GM10248 (cell line): Measurements from ENCODE around the gene R3HCC1L.

Experiments
- CTCF ChIA-PET: fragments of 300-600 bp; sonication (Branson Sonifier 250); formaldehyde crosslinking; extraction: SDS; loops from one replicate; lab custom pipeline; 2021; ENCODE audit warnings: antibody characterized with exemption; lab: Yijun Ruan, JAX
- POLR2A ChIA-PET: fragments of 350-650 bp; sonication (Branson Sonifier 250); formaldehyde crosslinking; extraction: SDS; loops from one replicate; lab custom pipeline; 2020; ENCODE audit warnings: antibody characterized with exemption; lab: Yijun Ruan, JAX
- DNase-seq: peaks from one replicate; pipeline ENCODE4 v3.0.0; 2012; ENCODE audit errors: extremely low spot score
- TF ChIP-seq, protein P1 (sequence below): IDR thresholded peaks from 2 replicates; pipeline ENCODE4 v1.5.1; 2012; ENCODE audit warnings: mild to moderate bottlenecking, low read depth; ENCODE audit errors: extremely low read depth, missing control alignments, control extremely low read depth

Gene R3HCC1L

DNA sequence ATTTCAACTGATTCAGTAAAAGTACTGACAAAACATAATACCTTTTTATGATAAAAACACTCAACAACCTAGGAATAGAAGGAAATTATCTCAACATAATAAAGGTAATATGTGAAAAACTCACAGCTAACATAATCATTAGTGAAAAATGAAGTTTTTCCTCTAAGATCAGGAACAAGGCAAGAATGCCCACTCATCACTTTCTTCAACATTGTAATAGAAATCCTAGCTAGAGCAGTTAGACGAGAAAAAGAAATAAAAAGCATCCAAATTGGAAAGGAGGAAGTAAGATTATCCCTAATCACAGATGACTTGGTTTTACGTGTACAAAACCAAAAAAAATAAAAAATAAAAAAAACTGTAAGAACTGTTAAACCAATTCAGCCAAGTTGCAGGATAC, 58.6 kb downstream of the R3HCC1L start:
- POLR2A ChIA-PET, result no interaction called here
- no peak for DNase-seq
- CTCF ChIA-PET, result interaction anchor here (1.0 kb wide), 1 partner anchor 23 kb away, joined by 4 read pairs; no protein-coding TSS in a partner anchor
- TF ChIP-seq, protein P1, sequence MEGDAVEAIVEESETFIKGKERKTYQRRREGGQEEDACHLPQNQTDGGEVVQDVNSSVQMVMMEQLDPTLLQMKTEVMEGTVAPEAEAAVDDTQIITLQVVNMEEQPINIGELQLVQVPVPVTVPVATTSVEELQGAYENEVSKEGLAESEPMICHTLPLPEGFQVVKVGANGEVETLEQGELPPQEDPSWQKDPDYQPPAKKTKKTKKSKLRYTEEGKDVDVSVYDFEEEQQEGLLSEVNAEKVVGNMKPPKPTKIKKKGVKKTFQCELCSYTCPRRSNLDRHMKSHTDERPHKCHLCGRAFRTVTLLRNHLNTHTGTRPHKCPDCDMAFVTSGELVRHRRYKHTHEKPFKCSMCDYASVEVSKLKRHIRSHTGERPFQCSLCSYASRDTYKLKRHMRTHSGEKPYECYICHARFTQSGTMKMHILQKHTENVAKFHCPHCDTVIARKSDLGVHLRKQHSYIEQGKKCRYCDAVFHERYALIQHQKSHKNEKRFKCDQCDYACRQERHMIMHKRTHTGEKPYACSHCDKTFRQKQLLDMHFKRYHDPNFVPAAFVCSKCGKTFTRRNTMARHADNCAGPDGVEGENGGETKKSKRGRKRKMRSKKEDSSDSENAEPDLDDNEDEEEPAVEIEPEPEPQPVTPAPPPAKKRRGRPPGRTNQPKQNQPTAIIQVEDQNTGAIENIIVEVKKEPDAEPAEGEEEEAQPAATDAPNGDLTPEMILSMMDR, result no peak

DNA sequence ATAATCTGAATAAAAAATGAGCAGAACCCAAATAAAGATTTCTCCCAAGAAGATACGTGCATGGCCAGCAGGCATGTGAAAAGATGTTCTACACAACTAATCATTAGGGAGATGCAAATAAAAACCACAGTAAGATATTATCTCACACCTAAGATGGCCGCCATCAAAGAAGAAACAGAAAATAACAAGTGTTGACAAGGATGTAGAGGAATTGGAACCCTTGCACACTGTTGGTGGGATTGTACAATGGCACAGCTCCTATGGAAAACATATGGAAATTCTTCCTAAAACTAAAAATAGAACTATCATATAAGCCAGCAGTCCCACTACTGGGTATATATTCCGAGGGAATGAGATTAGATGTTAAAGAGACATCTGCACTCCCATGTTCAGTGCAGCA, 60.2 kb downstream of the R3HCC1L start:
- ChIA-PET POLR2A (no interaction called here), CTCF (no interaction called here)
- DNase-seq, result no peak
- TF ChIP-seq, protein P1, result no peak

DNA sequence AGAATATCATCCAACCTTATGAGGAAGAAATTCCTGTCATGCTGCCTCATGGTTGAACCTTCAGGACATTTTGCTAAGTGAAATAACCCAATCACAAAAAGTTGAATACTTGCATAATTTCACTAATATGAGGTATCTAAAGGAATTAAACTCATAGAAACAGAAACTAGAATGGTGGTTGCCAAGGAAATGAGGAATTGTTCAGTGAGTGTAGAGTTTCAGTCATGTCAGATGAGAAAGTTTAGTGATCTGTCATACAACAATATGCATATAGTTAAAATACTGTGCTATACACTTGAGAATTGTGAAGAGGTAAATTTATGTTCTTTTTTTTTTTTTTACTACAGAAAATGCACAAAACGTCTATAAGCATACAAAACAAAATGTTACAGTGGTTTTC, 60.7 kb downstream of the R3HCC1L start:
- POLR2A ChIA-PET, result no interaction called here
- DNase-seq, result no peak
- TF ChIP-seq, protein P1, result no peak
- CTCF ChIA-PET, result interaction anchor here (1.2 to 4.0 kb wide), 2 partner anchors 8 to 24 kb away, joined by 3 to 25 read pairs; no protein-coding TSS in a partner anchor

DNA sequence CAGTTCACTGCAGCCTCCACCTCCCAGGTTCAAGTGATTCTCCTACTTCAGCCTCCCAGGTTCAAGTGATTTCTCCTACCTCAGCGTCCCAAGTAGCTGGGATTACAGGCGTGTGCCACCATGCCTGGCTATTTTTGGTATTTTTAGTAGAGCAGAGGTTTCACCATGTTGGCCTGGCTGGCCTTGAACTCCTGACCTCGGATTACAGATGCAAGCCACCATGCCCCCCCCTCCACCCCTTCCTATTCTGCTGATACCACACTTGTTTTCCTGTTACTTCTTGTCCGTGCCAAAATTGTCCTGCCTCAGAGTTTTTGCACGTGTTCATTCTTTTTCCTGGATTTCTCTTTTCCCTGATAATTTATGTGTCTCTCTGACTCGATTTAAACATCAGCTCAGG, 62.5 kb downstream of the R3HCC1L start:
- no peak for DNase-seq
- CTCF ChIA-PET, result interaction anchor here (4.0 kb wide), 1 partner anchor 26 kb away, joined by 25 read pairs; no protein-coding TSS in a partner anchor
- POLR2A ChIA-PET, result no interaction called here
- TF ChIP-seq, protein P1, result no peak

DNA sequence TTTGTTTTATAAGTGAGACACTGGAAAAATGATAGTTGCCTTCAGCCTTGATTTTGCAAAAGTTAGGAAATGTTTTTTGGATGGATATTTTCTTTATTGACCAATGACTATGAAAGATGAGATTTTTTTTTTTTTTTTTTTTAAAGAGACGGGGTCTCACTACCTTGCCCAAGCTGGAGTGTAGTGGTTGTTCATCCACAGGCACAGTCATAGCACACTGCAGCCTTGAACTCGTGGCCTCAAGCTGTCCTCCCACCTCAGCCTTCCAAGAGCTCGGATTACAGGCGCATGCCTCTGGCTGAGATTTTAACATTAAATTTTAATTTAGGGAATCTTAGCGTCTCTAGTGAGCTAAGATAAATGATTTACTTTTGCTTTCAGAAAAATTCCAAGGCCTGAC, 67.3 kb downstream of the R3HCC1L start:
- TF ChIP-seq, protein P1, result no peak
- no peak for DNase-seq
- CTCF ChIA-PET, result no interaction called here
- POLR2A ChIA-PET, result no interaction called here

DNA sequence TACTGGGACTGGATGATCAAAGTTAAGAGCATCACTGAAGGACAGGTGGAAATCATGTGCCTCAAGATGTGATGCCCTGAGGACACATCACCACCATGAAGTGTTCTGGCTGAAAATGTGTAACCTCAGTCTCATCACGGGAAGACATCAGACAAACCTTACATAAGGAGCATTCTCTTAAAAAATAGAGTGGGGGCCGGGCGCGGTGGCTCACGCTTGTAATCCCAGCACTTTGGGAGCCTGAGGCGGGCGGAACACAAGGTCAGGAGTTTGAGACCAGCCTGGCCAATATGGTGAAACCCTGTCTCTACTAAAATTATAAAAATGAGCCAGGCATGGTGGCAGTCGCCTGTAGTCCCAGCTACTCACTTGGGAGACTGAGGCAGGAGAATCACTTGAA, 67.9 kb downstream of the R3HCC1L start:
- CTCF ChIA-PET, result no interaction called here
- no peak for DNase-seq
- TF ChIP-seq, protein P1, result no peak
- POLR2A ChIA-PET, result no interaction called here
